K562 (cell line): Measurements from ENCODE around the gene NUF2. TPM values are rescaled to one million over a fixed set of nuclear protein-coding genes. Genes with fewer than 3 reads are reported as not detected.
A peak's percentile ranks its signal among the peaks of the same experiment; 100 is the strongest.

Source experiments
- ATAC-seq: fragments of 200-7000 bp; cut with Tn5 transposase; 3 replicates; pipeline ENCODE4 v1.9.1; 2020; ENCODE audit warnings: moderate library complexity
- BruUV-seq: library from RNA; stranded (reverse); fragments of 400-500 nt; replicated peaks from 2 replicates; lab custom pipeline; 2021; lab: Mats Ljungman, UMichigan
- CTCF ChIA-PET: fragments of 300-600 bp; formaldehyde crosslinking; extraction: SDS; loops from one replicate; lab custom pipeline; 2021; ENCODE audit warnings: low intra/inter-chr PET ratio; lab: Yijun Ruan, JAX
- POLR2A ChIA-PET: fragments of 300-600, 350-650 bp; sonication (Branson Sonifier 250); formaldehyde crosslinking; extraction: SDS; loops from one replicate; lab custom pipeline; 2021; ENCODE audit warnings: antibody characterized with exemption, inconsistent platforms; lab: Yijun Ruan, JAX
- DNase-seq, 4 experiments: peaks; one replicate each; pipeline versions ENCODE4 v3.0.0 to v3.0.0-alpha.2; 2011 to 2018; ENCODE audit warnings: low spot score in 3 of 4, mixed read lengths in 3 of 4; ENCODE audit errors: extremely low read depth in 1 of 4
- FAIRE-seq: peaks from 2 replicates; lab custom pipeline; 2011; peaks lifted over from hg19 to GRCh38; lab: Jason Lieb, UNC
- H2AFZ ChIP-seq: 2 replicates; pipeline ENCODE4 v1.6.0; 2011; ENCODE audit warnings: low read depth, low read length, control low read depth, inconsistent platforms
- H3K27ac ChIP-seq: fragments of 200-600 bp; 3 replicates; pipeline ENCODE4 v1.8.0; 2011; ENCODE audit warnings: low read depth, mild to moderate bottlenecking, control low read depth, inconsistent platforms, low read length, moderate library complexity, mixed read lengths; ENCODE audit errors: extremely low read depth
- H3K27me3 ChIP-seq, 2 experiments: fragments of 300-600 bp in 1 of 2; 2 replicates in 1 of 2; 3 replicates in 1 of 2; pipeline versions ENCODE4 v1.6.0 to v1.8.0; 2011; ENCODE audit warnings: inconsistent platforms in 2 of 2, low read length in 2 of 2, mild to moderate bottlenecking in 1 of 2, mixed read lengths in 1 of 2, moderate library complexity in 1 of 2; ENCODE audit not compliant: control insufficient read depth in 2 of 2, insufficient read depth in 2 of 2
- H3K36me3 ChIP-seq: fragments of 300-600 bp; 3 replicates; pipeline ENCODE4 v1.8.0; 2011; ENCODE audit warnings: mild to moderate bottlenecking, low read length, inconsistent platforms; ENCODE audit not compliant: control insufficient read depth, insufficient read depth
- H3K4me1 ChIP-seq, 2 experiments: fragments of 200-600 bp in 1 of 2; replicated peaks in 1 of 2; 2 replicates in 1 of 2; 3 replicates in 1 of 2; pipeline versions ENCODE4 v1.5.1 to v1.8.0; 2011; ENCODE audit warnings: inconsistent platforms in 2 of 2, low read length in 2 of 2, mild to moderate bottlenecking in 1 of 2, mixed read lengths in 1 of 2, moderate library complexity in 1 of 2; ENCODE audit not compliant: control insufficient read depth in 2 of 2, insufficient read depth in 2 of 2
- H3K4me2 ChIP-seq: 2 replicates; pipeline ENCODE4 v1.6.1; 2011; ENCODE audit warnings: low read length, control low read depth, inconsistent platforms, mixed read lengths; ENCODE audit not compliant: insufficient read depth
- H3K4me3 ChIP-seq: fragments of 200-600 bp; sonication (generic), shearing (Covaris generic); 2 replicates; pipeline ENCODE4 v1.5.1; 2016; ENCODE audit warnings: control low read depth, inconsistent platforms
- H3K79me2 ChIP-seq: fragments of 200-600 bp; 3 replicates; pipeline ENCODE4 v1.8.0; 2011; ENCODE audit warnings: low read length, inconsistent platforms; ENCODE audit not compliant: control insufficient read depth, insufficient read depth
- H3K9ac ChIP-seq, 2 experiments: 2 replicates each; pipeline versions ENCODE4 v1.6.0 to v1.6.1; 2011; ENCODE audit warnings: low read depth in 2 of 2, low read length in 2 of 2, control low read depth in 1 of 2, inconsistent platforms in 1 of 2, mild to moderate bottlenecking in 1 of 2, mixed read lengths in 1 of 2; ENCODE audit not compliant: insufficient read depth in 1 of 2
- H3K9me1 ChIP-seq: one replicate; pipeline ENCODE4 v1.6.0; 2011; ENCODE audit warnings: inconsistent platforms, mild to moderate bottlenecking, low read length, moderate library complexity; ENCODE audit not compliant: control insufficient read depth, insufficient read depth
- H3K9me3 ChIP-seq: replicated peaks from 2 replicates; pipeline ENCODE4 v1.5.1; 2011; ENCODE audit warnings: low read depth, low read length, inconsistent platforms; ENCODE audit not compliant: control insufficient read depth, insufficient read depth
- H4K20me1 ChIP-seq: replicated peaks from 2 replicates; pipeline ENCODE4 v1.6.1; 2011; ENCODE audit warnings: low read length, inconsistent platforms, mixed read lengths; ENCODE audit not compliant: control insufficient read depth, insufficient read depth
- ASH1L ChIP-seq: fragments of 450-650 bp; IDR thresholded peaks from 2 replicates; pipeline ENCODE4 v1.6.1; 2018; ENCODE audit warnings: borderline replicate concordance, mild to moderate bottlenecking, low read depth; ENCODE audit not compliant: partially characterized antibody
- BRD4 ChIP-seq: fragments of 200-600 bp; sonication (generic); IDR thresholded peaks from 2 replicates; pipeline ENCODE4 v1.6.1; 2017; ENCODE audit warnings: inconsistent platforms
- CHAMP1 ChIP-seq: fragments of 450-650 bp; IDR thresholded peaks from 2 replicates; pipeline ENCODE4 v1.6.1; 2016; ENCODE audit warnings: mild to moderate bottlenecking
- CREB5 ChIP-seq: fragments of 250-450 bp; sonication (Bioruptor Pico); IDR thresholded peaks from 2 replicates; pipeline ENCODE4 v1.5.0; 2020; ENCODE audit warnings: mild to moderate bottlenecking
- FOXP4 ChIP-seq: sonication (generic); formaldehyde crosslinking; IDR thresholded peaks from 2 replicates; pipeline ENCODE4 v1.8.0; 2022; ENCODE audit warnings: mild to moderate bottlenecking, missing genetic modification reagents, borderline replicate concordance
- HES1 ChIP-seq: fragments of 450-650 bp; IDR thresholded peaks from 2 replicates; pipeline ENCODE4 v1.6.1; 2016; ENCODE audit warnings: low read depth, mild to moderate bottlenecking, moderate library complexity
- HIVEP1 ChIP-seq: fragments of 250-450 bp; sonication (Bioruptor Pico); IDR thresholded peaks from 2 replicates; pipeline ENCODE4 v1.4.0; 2020; ENCODE audit warnings: mild to moderate bottlenecking
- MCM5 ChIP-seq: fragments of 450-650 bp; IDR thresholded peaks from 2 replicates; pipeline ENCODE4 v1.6.1; 2016; ENCODE audit warnings: low read depth
- NCOA1 ChIP-seq: fragments of 450-650 bp; IDR thresholded peaks from 2 replicates; pipeline ENCODE4 v1.6.1; 2016; ENCODE audit warnings: low read depth
- PKNOX1 ChIP-seq: fragments of 450-650 bp; IDR thresholded peaks from 2 replicates; pipeline ENCODE4 v1.6.1; 2016
- RAD21 ChIP-seq, 2 experiments: fragments of 250-450 bp in 1 of 2; fragments of 450-650 bp in 1 of 2; sonication (Bioruptor Pico) in 1 of 2; formaldehyde crosslinking in 1 of 2; IDR thresholded peaks in 1 of 2; conservative IDR thresholded peaks in 1 of 2; 2 replicates each; pipeline versions ENCODE4 v1.4.0 to v1.8.0; 2020 to 2022; ENCODE audit warnings: mild to moderate bottlenecking in 2 of 2, moderate library complexity in 1 of 2
- RBM34 ChIP-seq: fragments of 200-400 bp; formaldehyde crosslinking; IDR thresholded peaks from 2 replicates; pipeline ENCODE4 v1.6.1; 2018; ENCODE audit warnings: low read length, borderline replicate concordance; ENCODE audit not compliant: insufficient read depth
- RBM39 ChIP-seq: fragments of 200-400 bp; formaldehyde crosslinking; optimal IDR thresholded peaks from 2 replicates; pipeline ENCODE3; 2018; ENCODE audit warnings: low read depth, low read length
- ZNF146 ChIP-seq: IDR thresholded peaks from one replicate; pipeline ENCODE4 v1.6.1; 2018; ENCODE audit warnings: missing compliant biosample characterization; ENCODE audit not compliant: unreplicated experiment
- WGBS: fragments of 100-300 bp; shearing (Covaris generic); methylation state at CpG from one replicate; pipeline ENCODE4 v1.1.6; 2016; ENCODE audit warnings: low coverage, mixed read lengths; ENCODE audit not compliant: insufficient coverage; ENCODE audit errors: missing lambda C conversion rate; 5-methylcytosine and 5-hydroxymethylcytosine counted together
- in situ Hi-C: fragments of 300-500 bp; cut with MboI; formaldehyde crosslinking; loops from 4 replicates; pipeline ENCODE4 v1.15.0; 2018; ENCODE audit warnings: inconsistent platforms, mixed read lengths
- intact Hi-C: fragments of 100-400 bp; cut with micrococcal nuclease; formaldehyde crosslinking; loops from 2 replicates; pipeline ENCODE4 v1.14.2; 2022
- polyA plus RNA-seq, 8 experiments: library from polyadenylated mRNA; depleted of rRNA in 4 of 8; stranded (reverse) in 5 of 8; unstranded in 3 of 8; fragments of >200 nt; fragmentation: Nextera tagmentation in 2 of 8; fragmentation: Illumina TruSeq in 1 of 8; extraction: Ambion mirVana in 2 of 8; extraction: Trizol in 1 of 8; gene quantifications; 2 replicates each; pipeline versions ENCODE4 v1.2.1 to v1.2.3, GENCODE V29; 2011 to 2014; ENCODE audit warnings: inconsistent platforms in 1 of 8, missing spikeins in 1 of 8
- total RNA-seq, 7 experiments: library from RNA; depleted of rRNA in 6 of 7; stranded (reverse); fragments of >200 nt in 6 of 7; fragmentation: Illumina TruSeq in 2 of 7; extraction: Trizol in 2 of 7; gene quantifications; 2 replicates each; pipeline versions ENCODE4 v1.2.1 to v1.2.3, GENCODE V29; 2011 to 2021; ENCODE audit warnings: low replicate concordance in 1 of 7

Gene NUF2
- total and polyA plus RNA-seq, 9 of the 15 experiments (the other 6 are each of a cell fraction or from before 2014, with no cell fraction given) = 42.5 to 90.0 (median 60.3) TPM

- Histone ChIP-seq H3K27me3 (no peaks in the 10 kb centered on the region), H4K20me1 (no peaks in the 10 kb centered on the region), H3K4me1 (no peaks in the 10 kb centered on the region), H3K9me3 (no peaks in the 10 kb centered on the region), H3K9ac (no peak overlapping the region), H3K4me2 (no peak overlapping the region), H3K27ac (no peak overlapping the region), H3K9me1 (no peaks in the 10 kb centered on the region), H2AFZ (no peak overlapping the region), H3K36me3 (peaks cover 85% of the 10 kb centered on the region), H3K4me3 (no peak overlapping the region), H3K79me2 (no peaks in the 10 kb centered on the region)
- peak; percentile 23; the same call in 1 of the 3 replicates for ATAC-seq
- ChIA-PET CTCF (no interaction called here), POLR2A (interaction anchor here (0.6 to 1.4 kb wide), 3 partner anchors 8 to 10 kb away, joined by 3 to 4 read pairs (median 3); no protein-coding TSS in a partner anchor)
- in situ Hi-C loops (no loop called here), intact Hi-C loops (no loop called here)
- no peak for FAIRE-seq
- no peak for DNase-seq
- no TSS peak for BruUV-seq
- WGBS = 90% methylated on average over 2 of the region's 2 CpGs
- TF ChIP-seq CHAMP1 (no peak), RAD21 (CRISPR knock-in tag; conservative IDR thresholded peaks at IDR 0.05 in 1 of 2, IDR thresholded peaks at IDR 0.05 in 1 of 2) (no peak), HES1 (no peak), HIVEP1 (no peak), RBM34 (no peak), RBM39 (no peak), ZNF146 (CRISPR knock-in tag) (no peak), NCOA1 (no peak), PKNOX1 (no peak), CREB5 (CRISPR knock-in tag) (no peak), BRD4 (no peak), FOXP4 (no peak), ASH1L (no peak), MCM5 (no peak)
These were observed 25.4 kb downstream of the NUF2 start for GRCh38 chr1:163347106-163347505.
